Trophoblast cell (in vitro differentiated cells and primary cell): ENCODE results near the gene KRT84.

Experiments used
- DNase-seq, 2 donors: peaks; one replicate each; pipeline ENCODE4 v3.0.0-alpha.2; 2016
- H2AFZ ChIP-seq: 2 replicates; pipeline ENCODE4 v1.6.1; 2013; ENCODE audit warnings: low read length, moderate library complexity, mild to moderate bottlenecking; ENCODE audit not compliant: insufficient read depth, poor library complexity
- H2AK5ac ChIP-seq: 2 replicates; pipeline ENCODE4 v1.6.1; 2013; ENCODE audit warnings: mild to moderate bottlenecking, low read length
- H2BK120ac ChIP-seq: 2 replicates; pipeline ENCODE4 v1.6.1; 2013; ENCODE audit warnings: low read length, mild to moderate bottlenecking, moderate library complexity; ENCODE audit not compliant: insufficient read depth, poor library complexity
- H2BK12ac ChIP-seq: 2 replicates; pipeline ENCODE4 v1.6.1; 2013; ENCODE audit warnings: mild to moderate bottlenecking, low read length, moderate library complexity
- H2BK5ac ChIP-seq: 2 replicates; pipeline ENCODE4 v1.6.1; 2013; ENCODE audit warnings: low read length, low read depth, moderate library complexity, mild to moderate bottlenecking; ENCODE audit not compliant: poor library complexity
- H3K14ac ChIP-seq: 2 replicates; pipeline ENCODE4 v1.6.1; 2013; ENCODE audit warnings: mild to moderate bottlenecking, low read length
- H3K18ac ChIP-seq: 2 replicates; pipeline ENCODE4 v1.6.1; 2013; ENCODE audit warnings: mild to moderate bottlenecking, low read length
- H3K23ac ChIP-seq: 2 replicates; pipeline ENCODE4 v1.6.1; 2013; ENCODE audit warnings: low read length
- H3K27ac ChIP-seq: 2 replicates; pipeline ENCODE4 v1.5.1; 2013; ENCODE audit warnings: low read depth, mild to moderate bottlenecking, inconsistent platforms, low read length, moderate library complexity
- H3K27me3 ChIP-seq: 2 replicates; pipeline ENCODE4 v1.6.1; 2013; ENCODE audit warnings: inconsistent platforms, mild to moderate bottlenecking, low read length, moderate library complexity; ENCODE audit not compliant: insufficient read depth
- H3K36me3 ChIP-seq, 2 experiments: 1 replicate in 1 of 2; 2 replicates in 1 of 2; pipeline ENCODE4 v1.6.1; 2013; ENCODE audit warnings: low read length in 2 of 2, mild to moderate bottlenecking in 2 of 2, moderate library complexity in 1 of 2; ENCODE audit not compliant: insufficient read depth in 2 of 2, control insufficient read depth in 1 of 2
- H3K4ac ChIP-seq: 2 replicates; pipeline ENCODE4 v1.6.1; 2013; ENCODE audit warnings: low read depth, mild to moderate bottlenecking, low read length, moderate library complexity
- H3K4me1 ChIP-seq, 2 experiments: 1 replicate in 1 of 2; 2 replicates in 1 of 2; pipeline ENCODE4 v1.6.1; 2013; ENCODE audit warnings: low read length in 2 of 2, mild to moderate bottlenecking in 2 of 2, moderate library complexity in 1 of 2; ENCODE audit not compliant: insufficient read depth in 2 of 2, control insufficient read depth in 1 of 2
- H3K4me2 ChIP-seq: 2 replicates; pipeline ENCODE4 v1.6.1; 2013; ENCODE audit warnings: inconsistent platforms, mild to moderate bottlenecking, low read length, moderate library complexity
- H3K4me3 ChIP-seq: 2 replicates; pipeline ENCODE4 v1.5.1; 2013; ENCODE audit warnings: mild to moderate bottlenecking, low read depth, low read length, inconsistent platforms
- H3K79me1 ChIP-seq: one replicate; pipeline ENCODE4 v1.6.1; 2013; ENCODE audit warnings: low read length
- H3K79me2 ChIP-seq: 2 replicates; pipeline ENCODE4 v1.6.1; 2013; ENCODE audit warnings: low read length, mild to moderate bottlenecking; ENCODE audit not compliant: control insufficient read depth, insufficient read depth, poor library complexity
- H3K9ac ChIP-seq: 2 replicates; pipeline ENCODE4 v1.6.1; 2013; ENCODE audit warnings: mild to moderate bottlenecking, low read length
- H3K9me3 ChIP-seq: 2 replicates; pipeline ENCODE4 v1.6.1; 2013; ENCODE audit warnings: low read depth, mild to moderate bottlenecking, control low read depth, inconsistent platforms, low read length; ENCODE audit not compliant: insufficient read depth
- H4K12ac ChIP-seq: 2 replicates; pipeline ENCODE4 v1.6.1; 2013; ENCODE audit warnings: low read depth, mild to moderate bottlenecking, low read length, moderate library complexity
- H4K8ac ChIP-seq: 2 replicates; pipeline ENCODE4 v1.6.1; 2013; ENCODE audit warnings: low read depth, mild to moderate bottlenecking, low read length, moderate library complexity
- H4K91ac ChIP-seq: one replicate; pipeline ENCODE4 v1.6.1; 2013; ENCODE audit warnings: low read depth, mild to moderate bottlenecking, low read length, moderate library complexity
- WGBS: extraction: QIAGEN DNeasy Blood & Tissue Kit; methylation state at CpG from one replicate; pipeline ENCODE4 v1.1.7; 2013; ENCODE audit warnings: missing lambda C conversion rate; ENCODE audit not compliant: insufficient read length, insufficient coverage; ENCODE audit errors: extremely low coverage; 5-methylcytosine and 5-hydroxymethylcytosine counted together

The KRT84 gene

GRCh38 chr12:52364901-52365489, 20.5 kb downstream of the KRT84 start:
- Histone ChIP-seq H3K4me2 (no peak overlapping the region), H3K79me2 (no peaks in the 10 kb centered on the region), H3K27me3 (no peaks in the 10 kb centered on the region), H2AK5ac (no peak overlapping the region), H3K9me3 (peaks cover 2% of the 10 kb centered on the region), H4K12ac (no peak overlapping the region), H2BK5ac (no peak overlapping the region), H3K79me1 (no peaks in the 10 kb centered on the region), H4K91ac (no peak overlapping the region), H3K36me3 (no peaks in the 10 kb centered on the region), H3K14ac (no peak overlapping the region), H2AFZ (no peak overlapping the region), H2BK12ac (no peak overlapping the region), H3K4ac (no peak overlapping the region), H3K27ac (no peak overlapping the region), H3K23ac (no peak overlapping the region), H3K4me3 (no peak overlapping the region), H3K18ac (no peak overlapping the region), H3K9ac (no peak overlapping the region), H4K8ac (no peak overlapping the region), H3K4me1 (no peaks in the 10 kb centered on the region), H2BK120ac (no peak overlapping the region)
- no peak for DNase-seq
- no CpG with 5 or more reads among the region's 14 CpGs for WGBS

- no peak overlapping the region for H3K4me2 ChIP-seq
- H3K27me3 ChIP-seq: no peaks in the 10 kb centered on the region
- peaks cover 3% of the 10 kb centered on the region for H3K9me3 ChIP-seq
- no peak overlapping the region for H3K4ac ChIP-seq
- H3K36me3 ChIP-seq: no peaks in the 10 kb centered on the region
- no peak overlapping the region for H4K91ac ChIP-seq
- no peak for DNase-seq
- no peak overlapping the region for H3K14ac ChIP-seq
- no peak overlapping the region for H2AK5ac ChIP-seq
- no peaks in the 10 kb centered on the region for H3K79me1 ChIP-seq
- H3K18ac ChIP-seq: no peak overlapping the region
- H2BK5ac ChIP-seq: no peak overlapping the region
- H4K12ac ChIP-seq: no peak overlapping the region
- H3K23ac ChIP-seq: no peak overlapping the region
- no peak overlapping the region for H3K9ac ChIP-seq
- H3K4me3 ChIP-seq: no peak overlapping the region
- WGBS: no CpG with 5 or more reads among the region's 7 CpGs
- H2BK120ac ChIP-seq: no peak overlapping the region
- no peak overlapping the region for H2AFZ ChIP-seq
- H3K79me2 ChIP-seq: no peaks in the 10 kb centered on the region
- no peak overlapping the region for H3K27ac ChIP-seq
- H2BK12ac ChIP-seq: no peak overlapping the region
- no peaks in the 10 kb centered on the region for H3K4me1 ChIP-seq
- H4K8ac ChIP-seq: no peak overlapping the region
Observed at GRCh38 chr12:52364061-52364460, 21.4 kb downstream of the KRT84 start.

- Histone ChIP-seq H3K4me2 (no peak overlapping the region), H3K27ac (no peak overlapping the region), H4K8ac (no peak overlapping the region), H3K14ac (no peak overlapping the region), H3K9me3 (peaks cover 2% of the 10 kb centered on the region), H3K23ac (no peak overlapping the region), H3K79me2 (no peaks in the 10 kb centered on the region), H3K27me3 (no peaks in the 10 kb centered on the region), H2BK120ac (no peak overlapping the region), H2BK12ac (no peak overlapping the region), H3K4me3 (no peak overlapping the region), H4K91ac (no peak overlapping the region), H3K9ac (no peak overlapping the region), H3K18ac (no peak overlapping the region), H3K36me3 (no peaks in the 10 kb centered on the region), H3K79me1 (no peaks in the 10 kb centered on the region), H3K4me1 (no peaks in the 10 kb centered on the region), H2AFZ (no peak overlapping the region), H3K4ac (no peak overlapping the region), H2AK5ac (no peak overlapping the region), H4K12ac (no peak overlapping the region), H2BK5ac (no peak overlapping the region)
- no CpG with 5 or more reads among the region's 12 CpGs for WGBS
- no peak for DNase-seq
Observed at GRCh38 chr12:52363111-52363679, 22.3 kb downstream of the KRT84 start.

GRCh38 chr12:52362118-52362726, 23.2 kb downstream of the KRT84 start:
- Histone ChIP-seq H2AK5ac (no peak overlapping the region), H3K18ac (no peak overlapping the region), H3K4me3 (peak overlapping the region; percentile 53), H3K79me2 (no peaks in the 10 kb centered on the region), H3K27me3 (no peaks in the 10 kb centered on the region), H2AFZ (no peak overlapping the region), H2BK12ac (no peak overlapping the region), H4K12ac (no peak overlapping the region), H2BK5ac (no peak overlapping the region), H2BK120ac (no peak overlapping the region), H4K8ac (no peak overlapping the region), H3K9ac (no peak overlapping the region), H4K91ac (no peak overlapping the region), H3K23ac (no peak overlapping the region), H3K4ac (no peak overlapping the region), H3K27ac (no peak overlapping the region), H3K79me1 (no peaks in the 10 kb centered on the region), H3K14ac (no peak overlapping the region), H3K36me3 (no peaks in the 10 kb centered on the region), H3K4me1 (no peaks in the 10 kb centered on the region), H3K9me3 (peaks cover 2% of the 10 kb centered on the region), H3K4me2 (no peak overlapping the region)
- WGBS: no CpG with 5 or more reads among the region's 11 CpGs
- no peak for DNase-seq
